MG63 (cell line): Measurements from ENCODE around the gene TOX2. TPM values are rescaled to one million over a fixed set of nuclear protein-coding genes. Genes with fewer than 3 reads are reported as not detected.

Experiments used
- DNase-seq: peaks from one replicate; pipeline ENCODE4 v3.0.0-alpha.2; 2020
- H3K27me3 ChIP-seq: fragments of 250-450 bp; sonication (Bioruptor Pico); 2 replicates; pipeline ENCODE4 v1.5.1; 2020; ENCODE audit warnings: mild to moderate bottlenecking, moderate library complexity
- H3K36me3 ChIP-seq: fragments of 250-450 bp; sonication (Bioruptor Pico); 2 replicates; pipeline ENCODE4 v1.5.1; 2020; ENCODE audit warnings: mild to moderate bottlenecking, moderate library complexity
- H3K4me3 ChIP-seq: fragments of 250-450 bp; sonication (Bioruptor Pico); 2 replicates; pipeline ENCODE4 v1.5.1; 2020; ENCODE audit warnings: mild to moderate bottlenecking, moderate library complexity
- H3K9me3 ChIP-seq: fragments of 250-450 bp; sonication (Bioruptor Pico); 2 replicates; pipeline ENCODE4 v1.5.1; 2020; ENCODE audit warnings: mild to moderate bottlenecking, moderate library complexity
- total RNA-seq: library from RNA; depleted of rRNA; stranded (reverse); fragments of >200 nt; shearing (Covaris generic); gene quantifications from 2 replicates; pipeline ENCODE4 v1.2.3, GENCODE V29; 2014; ENCODE audit warnings: low replicate concordance

Gene TOX2
- total RNA-seq, 1 experiment from 2014 or later = 0.89 TPM

DNA sequence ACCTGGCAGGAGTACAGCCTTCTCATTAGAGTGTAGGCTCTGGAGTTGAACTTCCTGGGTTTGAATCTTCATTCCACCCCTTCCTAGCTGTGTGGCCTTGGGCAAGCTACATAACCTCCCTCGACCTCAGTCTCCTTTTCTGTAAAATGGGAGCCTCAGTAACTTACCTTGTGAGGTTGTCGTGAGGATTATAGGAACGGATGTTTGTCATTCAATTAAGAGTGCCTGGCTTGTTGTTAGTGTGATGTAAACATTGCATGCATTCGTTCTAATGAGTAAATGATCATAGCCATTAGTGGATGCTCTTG, 45.2 kb downstream of the TOX2 start:
- Histone ChIP-seq H3K9me3 (no peaks in the 10 kb centered on the region), H3K4me3 (no peak overlapping the region), H3K36me3 (no peaks in the 10 kb centered on the region), H3K27me3 (no peaks in the 10 kb centered on the region)
- no peak for DNase-seq

DNA sequence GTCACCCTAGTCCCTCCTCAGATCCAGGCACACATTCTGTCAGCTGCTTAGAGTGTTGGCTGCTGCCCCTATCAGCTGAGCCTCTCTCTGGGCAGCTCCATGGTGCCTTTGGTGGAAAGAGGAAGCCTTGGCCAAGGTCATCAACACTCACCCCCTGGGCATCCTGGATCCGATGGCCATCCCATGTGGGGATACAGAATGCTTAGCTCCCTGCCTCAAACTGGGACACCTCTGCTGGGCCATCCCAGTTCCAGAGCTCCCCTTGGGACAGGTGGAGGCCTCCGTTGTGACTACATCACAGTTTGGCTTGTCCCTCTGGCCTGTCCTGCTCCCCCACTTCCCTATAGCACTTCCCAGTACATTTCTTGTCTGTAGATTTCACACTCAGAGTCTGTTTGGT, 45.6 kb downstream of the TOX2 start:
- no peak overlapping the region for H3K4me3 ChIP-seq
- DNase-seq = no peak
- no peaks in the 10 kb centered on the region for H3K36me3 ChIP-seq
- H3K9me3 ChIP-seq = no peaks in the 10 kb centered on the region
- H3K27me3 ChIP-seq = no peaks in the 10 kb centered on the region

DNA sequence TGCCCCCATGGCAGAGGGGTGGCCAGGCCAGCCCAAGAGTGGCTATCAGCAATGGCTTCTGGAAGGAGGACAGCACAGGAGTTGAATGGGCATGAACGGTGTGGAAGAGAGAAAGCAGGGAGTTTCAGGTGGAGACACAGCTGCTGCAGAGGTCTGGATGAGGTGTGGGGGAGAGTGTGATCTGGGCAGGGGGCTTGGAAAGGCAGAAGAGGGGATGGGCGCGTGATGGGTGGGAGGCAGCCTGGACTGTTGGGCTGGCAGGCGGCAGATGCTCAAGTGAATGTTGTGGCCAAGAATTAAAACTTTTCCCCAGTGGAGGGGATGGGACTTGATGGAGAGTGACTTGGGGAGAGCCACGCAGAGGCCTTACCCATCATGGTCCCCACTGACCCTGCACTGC, 46.5 kb downstream of the TOX2 start:
- no peak for DNase-seq
- H3K4me3 ChIP-seq = no peak overlapping the region

DNA sequence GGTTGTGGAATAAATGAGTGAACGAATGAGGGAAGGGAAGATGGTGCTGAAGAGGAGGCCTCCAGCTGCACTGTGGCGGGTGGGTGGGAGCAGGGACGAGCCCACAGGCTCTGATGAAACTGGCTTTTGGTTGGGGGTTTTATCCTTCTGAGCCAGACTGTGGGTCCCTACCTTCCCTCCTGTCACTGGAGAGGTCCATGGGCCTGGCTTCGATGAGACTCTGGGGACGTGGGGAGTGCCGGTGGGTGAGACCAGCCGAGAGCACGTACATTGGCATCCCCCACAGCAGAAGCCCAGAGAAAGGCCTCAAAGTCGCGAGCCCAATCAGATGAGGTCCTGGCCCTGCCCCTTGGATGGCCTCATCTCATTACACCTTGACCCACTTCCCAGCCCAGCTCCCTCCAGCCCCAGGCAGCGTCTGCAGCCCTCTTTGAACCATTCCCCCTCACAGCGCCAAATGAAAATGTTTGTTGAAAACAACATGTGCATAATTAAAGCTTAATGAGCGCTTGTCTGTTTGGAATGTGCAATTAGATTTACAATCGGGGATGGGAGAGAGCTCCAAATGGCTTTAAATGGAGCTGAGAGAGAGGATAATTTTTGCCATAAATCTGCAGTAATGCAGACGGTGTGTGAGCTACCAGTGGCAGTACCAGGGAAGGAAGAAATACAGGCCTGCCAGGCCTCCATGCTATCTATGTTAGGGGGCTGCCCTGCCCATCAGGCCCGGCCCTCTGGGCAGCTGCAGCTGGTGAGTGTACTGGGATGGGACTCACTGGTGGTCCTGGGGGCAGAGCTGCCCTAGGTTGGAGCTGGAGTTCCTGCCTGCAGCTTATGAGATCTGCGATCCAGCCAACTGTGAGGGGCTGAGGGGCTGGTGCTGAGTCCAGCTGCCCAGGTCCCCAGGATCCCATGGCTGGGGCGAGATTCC, 47.2 kb downstream of the TOX2 start:
- H3K27me3 ChIP-seq = no peaks in the 10 kb centered on the region
- no peak for DNase-seq
- H3K4me3 ChIP-seq = no peak overlapping the region
- no peaks in the 10 kb centered on the region for H3K9me3 ChIP-seq
- no peaks in the 10 kb centered on the region for H3K36me3 ChIP-seq

More for the DNA sequence above, 46.5 kb downstream of the TOX2 start:
- Histone ChIP-seq H3K36me3 (no peaks in the 10 kb centered on the region), H3K9me3 (no peaks in the 10 kb centered on the region), H3K27me3 (no peaks in the 10 kb centered on the region)

DNA sequence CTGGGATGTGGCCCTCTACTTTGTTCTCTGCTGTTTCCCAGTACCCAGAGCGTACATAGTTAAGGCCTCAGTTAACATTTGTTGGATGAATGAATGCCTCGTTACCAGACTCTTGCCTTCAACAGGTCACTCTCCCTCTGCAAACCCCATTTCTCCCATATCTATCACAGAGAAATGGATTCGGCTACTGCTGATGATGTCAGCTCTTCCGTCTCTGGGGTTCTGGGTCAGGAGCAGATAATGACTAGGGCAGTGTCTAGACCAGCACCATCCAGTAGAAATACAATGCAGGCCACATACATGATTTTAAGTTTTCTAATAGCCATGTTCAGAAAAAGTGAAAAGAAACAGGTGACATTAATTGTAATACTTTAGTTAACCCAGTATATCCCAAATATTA, 47.9 kb downstream of the TOX2 start:
- Histone ChIP-seq H3K4me3 (no peak overlapping the region), H3K9me3 (no peaks in the 10 kb centered on the region), H3K27me3 (no peaks in the 10 kb centered on the region), H3K36me3 (no peaks in the 10 kb centered on the region)
- DNase-seq = no peak

DNA sequence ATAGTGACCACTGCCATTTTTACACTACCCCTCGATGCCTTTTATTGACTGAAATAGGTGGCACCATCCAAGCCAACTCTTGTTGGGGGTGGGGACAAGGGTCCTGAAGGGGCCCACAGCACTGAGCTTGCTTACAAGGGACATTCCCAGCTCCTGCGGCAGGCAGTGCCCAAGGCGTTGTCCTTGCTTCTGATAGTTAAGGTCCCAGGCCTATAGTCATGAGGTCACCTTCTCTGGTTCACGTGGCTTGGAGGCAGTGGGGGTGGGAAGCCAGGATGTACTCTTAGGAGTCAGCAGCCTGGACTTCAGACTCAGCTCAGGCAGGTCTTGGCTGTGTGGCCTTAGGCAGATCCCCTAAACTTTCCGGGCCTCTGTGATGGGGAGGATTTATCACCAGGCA, 48.6 kb downstream of the TOX2 start:
- H3K36me3 ChIP-seq = no peaks in the 10 kb centered on the region
- H3K27me3 ChIP-seq = no peaks in the 10 kb centered on the region
- H3K4me3 ChIP-seq = no peak overlapping the region
- H3K9me3 ChIP-seq = no peaks in the 10 kb centered on the region
- no peak for DNase-seq

DNA sequence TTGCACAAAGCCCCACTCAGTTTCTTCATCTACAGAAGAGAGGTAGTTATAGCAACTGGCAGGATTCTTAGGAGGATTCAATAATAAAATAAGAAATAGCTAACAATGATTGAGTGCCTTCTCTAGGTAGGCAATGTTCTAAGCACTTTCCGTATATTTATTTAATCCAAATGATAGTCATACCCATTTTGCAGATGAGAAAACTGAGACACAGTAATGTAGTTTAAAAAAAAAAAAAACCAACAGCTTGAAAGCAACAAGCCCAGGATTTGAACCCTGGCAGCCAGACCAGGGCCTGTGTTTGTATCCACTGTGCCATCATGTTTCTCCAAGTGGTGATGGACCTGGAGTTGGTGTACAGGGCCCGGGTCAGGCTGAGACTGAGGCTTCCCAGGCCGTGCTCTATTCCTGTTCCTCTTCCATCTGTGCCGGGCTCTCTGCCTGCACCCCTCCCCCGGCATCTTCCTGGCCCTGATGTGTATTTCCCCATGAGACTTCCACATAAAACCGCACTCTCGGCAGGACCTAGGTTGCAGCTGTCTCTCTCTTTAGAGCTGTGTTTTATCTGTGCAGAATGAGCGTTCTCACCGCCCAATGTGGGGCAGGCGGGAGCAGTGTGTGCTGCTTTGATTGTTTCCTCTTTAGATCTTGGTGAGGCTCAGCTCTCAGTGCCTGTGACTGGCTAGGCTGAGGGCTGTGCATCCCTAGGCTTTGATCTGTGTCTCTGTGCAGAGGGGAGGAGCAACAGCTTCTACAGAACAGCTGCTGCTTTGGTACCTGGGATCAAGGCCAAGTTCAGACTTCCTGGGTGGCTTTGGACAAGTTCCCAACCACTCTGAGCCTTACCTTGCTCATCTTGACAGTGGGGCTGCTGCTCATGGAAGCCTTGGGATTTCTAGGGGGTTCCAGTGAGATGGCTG, 49.5 kb downstream of the TOX2 start:
- Histone ChIP-seq H3K36me3 (no peaks in the 10 kb centered on the region), H3K9me3 (no peaks in the 10 kb centered on the region), H3K27me3 (no peaks in the 10 kb centered on the region), H3K4me3 (no peak overlapping the region)
- DNase-seq = peak; percentile 28

DNA sequence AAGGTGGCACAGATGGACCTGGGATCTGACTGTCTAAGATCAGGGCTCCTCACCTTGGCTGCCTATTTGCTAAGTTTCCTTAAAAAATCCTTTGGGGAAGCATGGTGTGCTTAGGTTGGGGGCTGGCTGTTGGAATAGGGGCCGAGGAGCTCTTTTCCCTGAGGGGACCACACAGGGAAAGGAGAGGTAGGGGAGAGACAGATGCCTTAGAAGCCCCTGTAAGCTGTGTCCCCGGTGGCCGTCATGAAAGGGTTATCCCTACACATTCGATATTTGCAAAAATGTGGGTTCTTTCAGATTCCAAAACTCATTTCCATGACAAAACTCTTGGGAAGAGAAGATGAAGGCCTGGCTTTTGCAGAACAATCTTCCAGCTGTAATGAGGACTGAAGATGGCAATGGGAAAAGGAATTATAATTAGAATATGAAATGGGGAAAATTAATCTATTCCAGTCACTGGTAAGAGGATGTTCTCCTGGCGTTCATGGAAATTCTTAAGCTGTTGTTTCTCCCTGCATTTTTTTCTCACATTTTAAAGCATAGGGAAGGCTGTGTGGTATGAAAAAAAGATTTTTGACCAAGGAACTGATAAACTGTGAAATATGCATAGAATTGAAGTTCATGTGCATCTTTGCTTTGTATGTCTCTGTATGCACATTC, 53.8 kb downstream of the TOX2 start:
- Histone ChIP-seq H3K36me3 (no peaks in the 10 kb centered on the region), H3K27me3 (no peaks in the 10 kb centered on the region), H3K4me3 (no peak overlapping the region), H3K9me3 (no peaks in the 10 kb centered on the region)
- no peak for DNase-seq

DNA sequence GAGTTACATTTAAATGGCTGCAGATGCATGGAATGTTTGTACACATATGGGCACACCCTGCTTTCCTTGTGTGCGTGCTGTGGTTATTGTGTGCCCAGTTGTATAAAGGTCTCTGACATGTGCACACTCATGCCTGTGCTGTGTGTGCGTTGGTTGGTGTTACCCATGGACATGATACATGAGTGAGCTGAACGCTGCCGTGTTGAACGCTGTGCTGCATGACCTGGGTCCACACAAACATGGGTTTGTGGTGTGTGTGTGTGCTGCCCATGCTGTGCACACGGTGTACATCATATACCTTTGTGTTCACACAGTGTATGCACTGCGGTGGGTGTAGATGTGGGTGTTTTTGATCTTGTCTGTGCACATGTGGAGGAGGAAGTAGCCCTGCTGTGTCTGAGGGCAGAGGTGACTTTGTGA, 54.4 kb downstream of the TOX2 start:
- Histone ChIP-seq H3K9me3 (no peaks in the 10 kb centered on the region), H3K27me3 (no peaks in the 10 kb centered on the region), H3K4me3 (no peak overlapping the region), H3K36me3 (no peaks in the 10 kb centered on the region)
- no peak for DNase-seq

DNA sequence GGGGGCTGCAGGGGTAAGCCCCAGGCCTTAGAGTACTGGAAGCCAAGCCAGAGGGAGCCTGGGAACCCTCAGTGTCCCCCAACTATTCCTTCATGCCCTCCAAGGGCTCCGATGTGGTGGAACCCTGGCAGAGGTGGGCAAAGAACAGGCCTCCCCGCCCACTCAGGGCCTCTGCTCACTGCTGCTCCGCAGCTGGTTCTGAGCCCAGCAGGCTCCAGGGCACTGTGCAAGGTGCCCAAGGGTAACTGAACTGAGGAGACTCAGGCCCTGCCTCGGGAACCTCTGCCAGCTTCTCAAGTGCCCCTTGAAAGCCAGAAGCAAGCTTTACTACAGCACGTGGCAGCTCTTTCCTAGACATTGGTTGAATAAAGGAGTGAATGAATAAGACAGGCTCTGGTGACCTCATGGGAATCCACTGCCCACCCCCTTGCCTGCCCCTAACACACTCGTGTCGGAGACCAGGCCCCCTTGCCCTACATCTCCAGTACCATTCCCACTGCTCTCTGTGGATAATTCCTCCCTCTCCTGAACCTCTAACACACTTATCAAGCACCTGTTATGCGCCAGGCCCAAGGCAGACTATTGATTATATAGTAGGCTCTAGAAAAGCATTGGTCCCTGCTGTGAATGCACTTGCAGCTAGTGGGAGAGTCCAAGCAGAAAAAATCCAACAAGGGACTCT, 55.0 kb downstream of the TOX2 start:
- H3K4me3 ChIP-seq = no peak overlapping the region
- H3K27me3 ChIP-seq = no peaks in the 10 kb centered on the region
- no peaks in the 10 kb centered on the region for H3K9me3 ChIP-seq
- no peak for DNase-seq
- no peaks in the 10 kb centered on the region for H3K36me3 ChIP-seq

DNA sequence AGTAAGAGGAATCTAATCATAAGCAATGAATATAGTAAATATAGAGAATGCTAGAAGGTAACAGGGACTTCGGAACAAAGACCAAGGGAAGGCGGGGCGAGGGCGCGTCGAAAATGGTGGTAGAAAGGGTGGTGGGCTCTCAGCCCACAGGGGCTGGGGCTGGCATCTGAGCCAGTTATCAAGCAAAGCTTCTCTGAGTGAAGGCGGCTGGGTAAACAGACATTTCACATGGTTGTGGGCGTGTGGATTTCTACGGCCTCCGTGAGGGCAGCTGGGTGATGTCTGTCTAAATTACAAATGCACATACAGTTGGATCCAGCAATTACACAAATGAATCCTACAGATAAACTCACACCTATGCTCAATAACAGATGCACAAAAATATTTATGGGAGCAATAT, 56.6 kb downstream of the TOX2 start:
- Histone ChIP-seq H3K36me3 (no peaks in the 10 kb centered on the region), H3K27me3 (no peaks in the 10 kb centered on the region), H3K4me3 (no peak overlapping the region), H3K9me3 (no peaks in the 10 kb centered on the region)
- no peak for DNase-seq

DNA sequence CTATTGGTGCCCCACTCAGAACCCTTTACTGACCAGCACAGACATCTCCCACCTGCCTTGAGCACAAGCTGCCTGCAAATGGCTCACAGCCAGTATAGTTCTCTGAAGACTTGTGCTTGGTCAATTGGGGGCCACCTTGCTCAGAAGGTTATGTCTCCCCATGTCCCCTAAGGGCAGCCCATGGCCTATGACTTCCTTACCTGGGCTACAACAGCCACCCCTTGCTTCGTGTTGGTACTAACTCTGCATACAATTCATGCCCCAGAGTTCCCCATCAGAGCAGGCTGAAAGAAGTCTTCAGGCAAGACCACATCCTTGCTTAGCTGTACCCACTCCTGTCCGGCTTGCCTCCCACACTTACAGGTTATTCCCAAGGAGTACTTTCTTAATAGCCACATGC, 57.4 kb downstream of the TOX2 start:
- no peak for DNase-seq
- Histone ChIP-seq H3K9me3 (no peaks in the 10 kb centered on the region), H3K27me3 (no peaks in the 10 kb centered on the region), H3K4me3 (no peak overlapping the region), H3K36me3 (no peaks in the 10 kb centered on the region)

DNA sequence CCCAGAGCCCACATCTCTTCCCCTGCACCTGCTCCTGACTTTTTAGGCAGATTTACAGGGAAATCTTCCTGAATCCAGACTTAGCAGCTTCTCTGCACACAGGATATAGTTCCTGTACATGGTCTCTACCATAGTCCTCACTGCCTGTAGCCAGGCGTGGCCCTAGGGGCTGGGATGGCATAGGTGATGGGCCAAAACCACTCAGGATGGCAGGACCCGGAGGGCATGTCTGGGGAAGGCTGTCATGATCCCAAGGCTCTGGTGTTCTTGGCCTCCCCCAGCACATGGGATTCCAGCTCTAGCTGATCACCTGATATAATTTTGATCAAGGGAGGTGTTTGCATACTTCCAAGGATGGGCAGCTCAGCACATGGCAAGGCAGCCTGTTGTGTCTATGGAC, 58.0 kb downstream of the TOX2 start:
- Histone ChIP-seq H3K4me3 (no peak overlapping the region), H3K9me3 (no peaks in the 10 kb centered on the region), H3K36me3 (no peaks in the 10 kb centered on the region), H3K27me3 (no peaks in the 10 kb centered on the region)
- no peak for DNase-seq

DNA sequence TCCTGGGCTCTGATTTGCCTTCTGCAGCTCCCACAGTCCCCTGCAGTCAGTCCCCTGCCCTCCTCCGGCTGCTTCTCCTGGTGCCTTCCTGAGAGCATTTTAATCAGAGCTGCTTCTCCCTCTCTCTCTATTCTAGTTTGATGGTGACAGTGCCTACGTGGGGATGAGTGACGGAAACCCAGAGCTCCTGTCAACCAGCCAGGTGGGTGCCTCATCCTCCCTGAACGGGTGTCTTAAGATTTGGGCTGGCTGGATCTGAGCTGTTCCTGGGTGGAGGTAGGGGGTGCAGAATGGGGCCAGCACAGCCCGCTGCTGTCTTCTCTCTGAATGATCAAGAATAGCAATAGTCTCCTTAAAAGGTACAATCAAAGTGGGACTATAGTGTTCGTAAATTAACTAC, 58.6 kb downstream of the TOX2 start:
- Histone ChIP-seq H3K36me3 (no peaks in the 10 kb centered on the region), H3K27me3 (no peaks in the 10 kb centered on the region), H3K9me3 (no peaks in the 10 kb centered on the region), H3K4me3 (no peak overlapping the region)
- DNase-seq = no peak

DNA sequence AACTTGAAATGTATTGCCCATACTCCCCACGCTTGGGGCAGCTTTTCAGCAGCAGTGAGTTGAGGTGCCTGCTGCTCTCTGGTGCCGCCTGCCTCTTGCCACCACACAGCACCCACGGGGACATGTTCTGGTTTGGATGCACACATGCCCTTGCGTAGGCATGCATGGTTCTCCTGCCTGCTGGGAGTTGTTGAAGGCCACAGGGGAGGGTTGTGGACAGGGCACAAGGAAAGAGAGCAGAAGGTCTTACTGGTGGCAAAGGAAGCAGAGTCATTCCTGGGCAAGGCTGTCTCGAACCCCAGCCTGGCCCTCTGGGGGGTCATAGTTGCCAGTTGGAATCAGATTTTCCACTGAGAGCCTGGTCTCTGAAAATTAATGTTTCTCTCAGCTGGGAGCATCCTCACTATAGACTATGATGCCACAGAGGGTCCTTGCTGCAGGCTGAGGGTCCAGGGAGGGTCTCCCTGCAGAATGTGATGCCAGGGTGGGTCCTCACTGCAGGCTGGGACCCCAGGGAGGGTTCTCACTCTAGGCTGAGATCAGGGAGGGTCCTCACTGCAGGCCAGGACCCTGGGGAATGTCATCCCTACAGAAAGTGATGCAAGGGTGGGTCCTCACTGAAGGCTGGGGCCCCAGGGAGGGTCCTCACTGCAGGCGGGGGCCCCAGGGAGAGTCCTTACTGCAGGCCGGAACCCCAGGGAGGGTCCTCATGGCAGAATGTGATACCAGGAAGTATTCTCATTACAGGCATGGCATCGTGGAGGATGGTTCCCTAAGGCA, 59.2 kb downstream of the TOX2 start:
- Histone ChIP-seq H3K4me3 (no peak overlapping the region), H3K9me3 (no peaks in the 10 kb centered on the region), H3K27me3 (no peaks in the 10 kb centered on the region), H3K36me3 (no peaks in the 10 kb centered on the region)
- no peak for DNase-seq

DNA sequence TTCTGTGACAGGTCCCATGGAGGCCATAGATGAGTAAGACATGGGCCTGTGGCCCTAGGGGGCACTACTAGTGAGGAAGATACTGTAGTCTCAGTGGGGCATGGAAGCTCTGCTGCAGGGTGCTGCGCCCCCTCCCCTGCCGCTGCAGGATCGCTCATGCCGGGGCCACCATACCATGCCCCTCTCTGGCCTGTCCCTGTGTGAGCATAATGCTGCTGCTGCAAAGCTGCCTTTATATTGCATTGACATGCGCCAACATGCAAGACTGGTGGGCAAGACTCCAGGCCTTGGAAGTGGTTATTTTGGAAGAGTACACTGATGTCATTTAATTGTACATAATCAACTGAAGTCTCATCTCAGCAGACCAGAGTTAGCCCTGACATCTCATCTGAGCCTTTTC, 60.0 kb downstream of the TOX2 start:
- DNase-seq = peak; percentile 41
- Histone ChIP-seq H3K27me3 (no peaks in the 10 kb centered on the region), H3K9me3 (no peaks in the 10 kb centered on the region), H3K4me3 (no peak overlapping the region), H3K36me3 (no peaks in the 10 kb centered on the region)
